HG02642 (cell line): ENCODE data around the gene NPFFR1.

Experiments
- ATAC-seq: cut with Tn5 transposase; IDR thresholded peaks from one replicate; pipeline ENCODE4 v1.9.1; 2021; ENCODE audit warnings: mild to moderate bottlenecking; ENCODE audit not compliant: unreplicated experiment, poor library complexity

Gene NPFFR1

DNA sequence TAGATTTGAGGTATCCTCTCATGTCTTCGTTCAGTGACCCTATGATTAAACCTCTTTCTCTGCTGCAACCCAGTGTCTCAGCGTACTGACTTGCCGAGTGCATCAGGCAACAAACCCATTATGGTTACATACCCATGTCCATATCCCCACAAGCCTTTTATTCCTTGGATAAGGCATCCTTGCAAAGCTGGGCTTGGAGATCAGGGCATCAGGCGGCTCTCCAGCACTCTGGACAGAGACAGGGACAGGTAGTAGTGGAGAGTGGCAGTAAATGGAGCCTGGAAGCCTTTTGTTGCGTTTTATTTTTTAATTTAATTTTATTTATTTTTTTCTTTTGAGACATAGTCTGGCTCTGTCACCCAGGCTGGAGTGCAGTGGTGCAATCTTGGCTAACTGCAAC, 32.0 kb upstream of the NPFFR1 start:
- no peak for ATAC-seq

DNA sequence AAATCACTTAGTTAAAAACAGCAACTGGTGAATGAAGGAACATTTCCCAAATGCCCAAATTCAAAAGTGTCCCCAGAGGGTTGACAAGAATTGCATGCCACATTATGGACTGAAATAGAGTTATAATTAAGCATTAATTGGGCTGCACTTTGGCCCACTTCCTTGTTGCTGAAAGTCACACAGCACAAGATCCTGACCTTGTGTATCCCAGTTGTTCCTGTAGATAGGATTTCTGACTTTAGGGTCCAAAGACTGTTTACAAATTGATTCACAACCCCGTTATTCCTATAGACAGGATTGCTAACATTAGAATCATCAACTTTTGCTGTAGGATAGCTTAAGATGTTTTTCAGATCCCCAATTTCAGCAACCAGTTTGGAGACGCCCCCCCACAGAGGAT, 31.5 kb upstream of the NPFFR1 start:
- ATAC-seq: no peak

DNA sequence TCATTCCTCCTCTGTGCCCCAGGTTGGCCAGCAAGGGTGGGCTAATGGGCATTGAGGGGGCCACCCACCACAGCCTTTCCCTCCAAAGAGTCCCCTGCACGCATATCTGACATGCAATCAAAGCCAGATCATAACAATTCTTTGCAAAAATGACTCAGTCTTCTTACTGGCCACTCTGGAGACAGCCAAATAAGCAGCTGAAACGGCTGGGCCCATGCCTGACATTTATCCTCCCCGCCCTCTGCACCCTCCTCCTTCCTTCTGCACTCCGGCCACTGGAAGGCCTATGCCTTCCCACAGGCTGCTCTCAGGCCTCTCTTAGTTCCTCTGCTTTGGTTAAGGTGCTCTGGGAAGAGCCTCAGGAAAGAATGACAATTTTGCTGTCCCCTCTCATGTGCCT, 29.2 kb upstream of the NPFFR1 start:
- no peak for ATAC-seq

DNA sequence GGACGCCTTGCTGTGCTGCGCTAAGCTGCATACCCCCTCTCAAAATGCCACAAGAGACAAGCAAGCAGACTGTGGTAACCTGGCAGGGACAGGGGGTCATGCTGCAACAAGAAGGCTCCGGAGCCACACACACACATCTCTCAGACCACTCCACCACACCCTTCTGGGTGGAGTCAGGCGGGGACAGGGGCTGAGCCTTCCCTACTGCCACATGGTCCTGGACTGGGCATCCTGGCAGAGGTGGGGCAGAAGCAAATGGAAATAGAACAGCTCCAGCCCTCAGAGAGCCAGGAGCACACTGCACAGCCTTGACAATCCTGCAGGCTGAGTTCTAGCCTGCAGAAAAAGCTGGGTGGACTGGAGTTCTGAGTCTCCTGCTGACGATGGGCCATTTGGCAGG, 28.4 kb upstream of the NPFFR1 start:
- ATAC-seq: no peak

DNA sequence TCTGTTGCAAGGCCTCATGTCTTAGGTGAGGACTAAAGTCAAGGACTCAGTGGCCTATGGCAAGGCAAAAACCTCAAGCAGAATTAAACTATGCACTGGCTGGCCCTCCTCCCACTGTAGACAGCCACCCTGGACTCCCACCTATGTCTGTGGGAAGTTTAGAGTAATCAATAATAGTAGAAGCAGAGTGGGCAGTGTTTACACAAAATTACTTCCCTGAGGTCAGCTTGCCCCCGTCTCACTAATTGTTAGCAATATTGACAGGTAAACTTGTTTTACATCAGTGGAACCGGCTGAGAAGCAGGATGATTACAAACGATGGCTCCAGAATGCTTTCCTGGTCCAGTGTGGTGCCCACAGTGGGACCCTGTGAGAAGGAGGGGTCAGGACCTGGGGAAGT, 27.9 kb upstream of the NPFFR1 start:
- ATAC-seq: no peak

DNA sequence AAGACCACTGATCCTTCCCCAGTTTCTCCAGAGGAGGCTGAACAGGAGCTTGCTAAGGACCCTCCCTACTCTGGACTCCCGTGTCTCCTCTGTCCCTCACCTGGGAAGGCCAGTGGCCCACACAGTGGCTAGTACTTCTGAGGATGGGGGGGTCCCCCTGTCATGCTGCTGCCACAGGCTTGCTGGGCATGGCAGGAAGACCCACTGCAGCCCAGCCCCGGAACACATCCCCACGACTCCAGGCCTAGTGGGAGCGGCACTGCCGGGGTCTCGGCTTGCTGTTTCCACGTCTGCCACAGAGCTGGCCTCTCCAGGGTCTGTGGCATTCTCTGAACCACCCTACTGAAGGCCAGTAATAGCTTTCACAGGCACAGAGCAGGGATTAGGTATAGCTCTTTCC, 25.9 kb upstream of the NPFFR1 start:
- no peak for ATAC-seq

DNA sequence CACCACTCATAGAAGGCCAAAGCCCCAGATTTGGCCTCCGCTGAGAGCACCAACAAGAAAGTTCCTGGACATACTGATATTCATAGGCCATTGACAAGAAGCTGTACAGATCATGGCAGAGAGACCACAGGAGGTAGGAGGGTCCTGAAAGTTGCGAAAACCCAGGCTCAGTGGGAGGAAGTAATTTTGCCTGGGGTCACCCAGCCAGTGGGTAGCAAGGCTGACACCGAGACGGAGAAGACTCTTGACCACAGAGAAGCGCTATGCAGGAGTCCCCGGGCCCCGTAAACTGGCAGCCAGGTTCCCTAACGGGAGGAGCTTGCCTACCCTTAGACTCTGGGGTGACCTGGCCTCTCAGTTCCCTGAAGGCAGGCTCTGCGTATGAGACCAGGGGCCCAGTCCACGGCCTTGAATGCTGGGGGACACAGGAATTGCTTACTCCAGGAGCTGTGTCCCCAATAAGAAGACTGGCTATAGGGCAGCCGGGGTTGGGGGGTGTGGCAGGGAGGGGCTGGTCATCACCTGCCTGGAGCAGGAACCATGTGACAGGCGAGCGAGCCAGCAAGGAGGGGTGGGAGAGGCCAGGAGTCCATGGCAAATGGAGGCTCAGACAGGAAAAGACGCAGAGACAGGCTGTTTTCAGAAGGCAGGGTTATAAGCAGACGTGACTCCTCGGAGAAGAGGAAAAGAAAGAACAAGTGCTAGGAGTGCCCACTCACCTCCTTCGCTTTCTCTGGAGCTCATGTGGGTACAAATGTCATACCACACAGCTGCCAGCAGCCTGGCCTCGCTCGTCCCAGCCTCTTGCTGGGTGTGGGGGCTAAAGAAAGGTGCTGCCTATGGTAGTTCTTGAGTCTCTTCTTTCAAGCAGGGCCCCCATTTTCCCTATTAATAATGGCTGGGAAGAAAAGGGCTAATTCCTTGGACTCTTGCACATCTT, 24.6 kb upstream of the NPFFR1 start:
- no peak for ATAC-seq

DNA sequence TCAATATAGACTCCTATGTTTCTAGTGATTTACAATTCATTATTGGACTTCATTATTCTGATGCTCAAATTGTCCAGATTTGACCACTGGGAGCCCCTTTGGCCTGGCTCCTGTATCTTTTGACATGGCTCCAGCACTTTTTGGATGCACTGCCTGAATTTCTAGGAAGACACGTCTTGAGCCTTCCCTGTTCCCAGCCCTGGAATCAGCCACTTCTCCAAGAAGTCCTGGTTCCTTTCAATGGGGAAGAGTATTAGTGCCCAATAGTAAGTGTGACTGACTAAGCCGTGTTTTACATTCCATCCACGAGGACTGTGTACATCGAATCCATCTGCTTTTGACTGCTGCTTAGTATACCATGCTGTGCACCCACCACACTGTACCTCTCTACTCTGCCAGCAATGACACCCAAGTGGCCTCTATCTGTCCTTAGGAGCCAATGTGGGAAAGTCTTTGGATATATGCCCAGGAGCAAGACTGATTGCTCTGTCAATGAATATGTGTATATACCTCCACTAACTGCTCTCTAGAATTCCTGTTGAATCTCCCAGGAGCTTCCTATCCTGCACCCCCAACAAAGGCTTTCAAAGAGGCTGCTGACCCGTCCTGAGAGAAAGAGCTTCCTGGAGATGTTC, 23.2 kb upstream of the NPFFR1 start:
- no peak for ATAC-seq

DNA sequence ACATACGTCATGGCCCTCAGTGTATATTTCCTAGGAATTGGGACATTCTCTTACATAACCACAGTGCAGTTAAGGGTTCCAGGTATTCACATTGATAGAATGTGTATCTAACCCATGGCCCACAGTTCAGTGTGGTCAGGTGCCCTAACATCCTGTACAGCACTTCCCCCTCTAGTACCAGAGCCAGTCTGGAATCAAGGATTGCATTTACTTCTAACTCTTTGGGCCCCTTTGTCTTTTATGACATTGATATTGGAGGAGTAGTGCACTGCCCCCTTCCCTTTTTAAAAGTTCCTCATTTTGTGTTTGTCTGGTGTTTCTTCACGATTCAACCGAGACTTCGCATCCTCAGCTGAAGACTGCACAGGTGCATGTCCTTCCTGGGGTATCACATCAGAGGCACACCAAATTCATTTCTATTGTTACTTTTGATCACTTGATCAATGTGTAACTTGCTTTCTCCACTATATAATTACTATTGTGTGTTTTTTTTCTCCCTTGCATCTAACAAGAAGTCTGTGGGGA, 22.4 kb upstream of the NPFFR1 start:
- no peak for ATAC-seq

DNA sequence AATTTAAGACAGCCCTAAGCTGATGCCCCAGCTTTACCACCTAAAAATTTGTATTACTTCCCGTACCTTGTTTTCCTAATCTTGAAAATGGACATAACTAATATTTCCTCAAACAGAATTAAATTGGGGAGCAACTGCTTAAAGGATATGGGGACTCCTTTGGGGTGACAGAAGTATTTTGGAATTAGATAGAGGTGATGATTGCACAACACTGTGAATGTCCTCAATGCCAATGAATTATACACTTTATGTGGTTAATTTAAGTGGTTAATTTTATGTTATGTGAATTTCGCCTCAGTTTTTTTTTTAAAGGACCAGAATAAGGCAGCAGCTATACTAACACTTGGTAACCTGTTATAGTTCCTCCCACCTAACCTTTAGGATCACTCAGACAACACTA, 19.9 kb upstream of the NPFFR1 start:
- no peak for ATAC-seq

DNA sequence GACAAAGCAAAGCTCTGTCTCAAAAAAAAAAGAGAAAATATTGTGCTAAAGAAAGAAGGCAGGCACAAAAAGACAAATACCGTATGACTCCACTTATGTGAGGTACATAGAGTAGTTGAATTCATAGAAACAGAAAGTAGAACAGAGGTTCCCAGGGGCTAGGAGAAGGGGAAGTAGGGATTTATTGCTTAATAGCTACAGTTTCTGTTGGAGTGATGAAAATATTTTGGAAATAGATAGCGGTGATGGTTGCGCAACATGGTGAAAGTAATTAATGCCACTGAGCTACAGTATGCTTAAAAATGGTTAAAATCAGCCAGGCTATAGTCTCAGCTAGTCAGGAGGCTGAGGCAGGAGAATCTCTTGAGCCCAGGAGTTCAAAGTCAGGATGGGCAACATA, 18.5 kb upstream of the NPFFR1 start:
- no peak for ATAC-seq

DNA sequence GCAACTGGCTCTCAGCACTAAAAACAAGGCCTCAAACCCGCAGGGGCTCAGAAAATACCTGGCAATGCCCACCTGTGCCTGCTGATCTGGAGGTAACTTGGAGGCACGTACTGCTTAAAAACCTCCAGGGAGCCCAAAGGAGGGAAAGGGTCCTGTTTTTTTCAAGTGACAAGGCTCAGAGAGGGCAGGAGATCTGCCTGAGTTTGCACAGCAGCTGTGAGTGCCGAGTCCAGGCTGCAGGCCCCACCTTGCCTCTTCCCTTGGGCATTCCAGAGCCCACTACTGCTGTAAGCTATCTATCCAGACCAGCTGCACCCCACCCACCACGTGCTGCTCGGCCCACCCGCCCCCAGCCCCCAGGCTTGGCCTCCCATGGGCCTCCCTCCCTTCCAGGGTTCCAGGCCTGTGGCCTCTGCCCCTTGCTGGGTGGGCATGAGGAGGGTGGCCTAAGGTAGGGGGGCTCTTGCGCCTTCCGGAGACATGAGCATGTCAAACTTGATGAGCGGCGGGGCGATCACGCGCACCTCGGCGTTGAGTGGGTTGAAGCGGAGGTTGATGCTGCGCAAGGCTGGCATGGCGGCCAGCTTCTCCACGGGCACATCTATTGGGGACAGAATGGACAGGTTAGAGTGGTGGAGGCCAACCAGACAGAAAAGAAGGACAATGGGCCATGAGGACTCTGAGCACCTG, 17.2 kb upstream of the NPFFR1 start:
- no peak for ATAC-seq

DNA sequence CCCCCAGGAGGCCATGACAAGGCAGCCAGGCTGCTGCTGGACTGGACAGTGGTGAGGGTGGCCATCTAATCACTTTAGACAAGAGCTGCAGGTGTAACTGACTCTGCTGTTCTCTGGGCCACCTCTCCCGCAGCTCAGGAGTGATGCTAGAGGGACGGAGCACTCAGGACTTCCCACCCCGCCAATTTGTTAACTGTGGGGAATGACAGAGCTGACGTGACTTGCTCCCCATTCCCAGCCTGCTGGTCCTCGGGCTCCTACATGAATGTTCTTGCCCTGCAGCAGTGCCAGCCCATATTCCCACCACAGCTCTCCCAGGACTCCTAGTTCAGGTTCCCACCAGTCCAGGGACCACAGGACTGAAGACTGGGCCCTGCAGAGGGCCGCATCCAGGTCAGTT, 16.7 kb upstream of the NPFFR1 start:
- ATAC-seq: no peak

DNA sequence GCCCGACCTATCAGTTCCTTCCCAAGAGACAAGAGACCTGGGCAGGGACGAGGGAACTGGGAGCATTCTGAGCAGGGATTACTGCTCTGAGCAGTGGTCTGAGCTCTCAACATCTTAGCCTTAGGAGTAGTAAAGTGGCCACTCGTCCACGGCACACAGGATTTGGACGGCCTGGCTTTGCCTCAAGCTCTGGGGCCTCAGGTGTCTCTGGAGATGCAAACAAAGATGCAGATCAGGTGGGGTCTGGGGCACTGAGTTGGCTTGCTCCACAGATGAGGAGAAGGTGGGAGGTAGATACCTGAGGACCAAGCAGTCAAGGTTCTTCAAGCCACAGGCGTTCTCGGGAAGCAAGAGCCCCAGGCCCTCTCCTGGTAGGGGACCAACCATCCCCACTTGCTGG, 16.1 kb upstream of the NPFFR1 start:
- ATAC-seq: no peak

DNA sequence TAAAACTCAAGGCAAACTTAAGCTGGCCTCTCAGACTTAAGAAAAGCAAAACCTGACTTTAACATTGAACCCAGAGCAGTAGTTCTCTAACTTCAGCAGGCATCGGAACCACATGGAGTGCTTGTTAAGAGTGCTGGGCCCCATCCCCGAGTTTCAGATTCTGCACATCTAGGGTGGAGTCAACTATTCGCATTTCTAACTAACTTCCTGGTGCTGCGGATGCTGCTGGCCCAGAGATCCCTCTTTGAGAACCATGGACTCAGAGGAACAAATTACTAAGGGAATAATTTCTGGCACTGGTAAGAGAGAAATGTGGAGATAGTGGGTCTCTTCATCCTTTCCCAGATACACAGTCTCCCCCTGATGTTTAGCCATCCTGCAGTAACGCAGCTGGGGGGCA, 14.6 kb upstream of the NPFFR1 start:
- no peak for ATAC-seq

DNA sequence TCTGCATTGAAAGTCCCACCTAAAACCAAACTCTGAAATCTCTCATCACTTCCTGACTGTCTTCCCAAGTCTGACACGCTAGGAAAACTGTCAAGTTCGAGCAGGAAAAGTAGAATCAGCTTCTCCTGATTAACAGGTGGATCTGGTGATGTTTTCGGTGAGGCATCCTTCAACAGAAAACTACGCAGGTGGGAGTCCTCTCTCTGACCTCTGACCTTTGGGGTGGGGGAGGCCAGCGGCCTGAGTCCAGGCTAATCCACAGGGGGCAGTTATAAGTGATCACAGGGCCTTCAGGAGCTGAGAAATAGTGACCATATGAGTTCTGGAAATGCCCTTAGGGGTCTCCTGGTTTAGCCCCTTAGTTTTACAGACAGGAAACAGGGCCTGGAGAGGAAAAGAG, 13.4 kb upstream of the NPFFR1 start:
- no peak for ATAC-seq

DNA sequence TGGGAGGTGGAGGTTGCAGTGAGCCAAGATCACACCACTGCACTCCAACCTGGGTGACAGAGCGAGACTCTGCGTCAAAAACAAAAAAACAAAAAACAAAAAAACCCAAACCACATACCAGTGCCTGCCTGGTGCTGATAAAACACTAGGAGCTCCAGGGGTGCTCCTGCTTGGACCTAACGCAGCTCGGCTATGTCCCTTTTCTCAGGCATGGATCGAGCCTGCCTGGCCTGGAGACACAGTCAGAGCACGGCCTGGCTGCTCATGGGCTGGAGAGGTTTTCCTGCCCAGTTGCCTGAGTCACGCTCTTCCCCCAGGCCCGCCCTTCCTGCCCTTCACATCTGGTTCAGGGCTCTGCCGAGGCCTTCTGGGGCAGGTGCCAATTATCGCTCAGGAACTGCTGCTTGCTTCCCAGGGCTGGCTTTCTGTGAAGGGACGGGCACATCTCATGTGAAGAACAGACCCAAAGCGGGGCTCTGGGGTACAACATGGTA, 12.6 kb upstream of the NPFFR1 start:
- no peak for ATAC-seq

DNA sequence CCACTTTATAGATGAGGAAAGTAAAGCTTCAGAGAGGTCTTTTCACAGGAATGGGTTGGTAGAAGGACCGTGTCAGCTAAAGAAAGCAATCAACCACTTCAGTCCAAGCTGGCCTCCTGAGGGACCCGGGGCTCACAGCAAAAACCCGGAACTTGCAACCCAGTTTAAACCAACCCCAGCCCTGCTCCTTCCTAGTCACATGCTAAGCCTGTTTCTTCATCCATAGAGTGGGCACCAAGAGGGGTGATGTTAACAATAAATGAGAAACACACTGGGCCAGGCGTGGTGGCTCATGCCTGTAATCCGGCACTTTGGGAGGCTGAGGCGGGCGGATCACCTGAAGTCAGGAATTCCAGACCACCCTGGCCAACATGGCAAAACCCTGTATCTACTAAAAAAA, 12.1 kb upstream of the NPFFR1 start:
- ATAC-seq: no peak

DNA sequence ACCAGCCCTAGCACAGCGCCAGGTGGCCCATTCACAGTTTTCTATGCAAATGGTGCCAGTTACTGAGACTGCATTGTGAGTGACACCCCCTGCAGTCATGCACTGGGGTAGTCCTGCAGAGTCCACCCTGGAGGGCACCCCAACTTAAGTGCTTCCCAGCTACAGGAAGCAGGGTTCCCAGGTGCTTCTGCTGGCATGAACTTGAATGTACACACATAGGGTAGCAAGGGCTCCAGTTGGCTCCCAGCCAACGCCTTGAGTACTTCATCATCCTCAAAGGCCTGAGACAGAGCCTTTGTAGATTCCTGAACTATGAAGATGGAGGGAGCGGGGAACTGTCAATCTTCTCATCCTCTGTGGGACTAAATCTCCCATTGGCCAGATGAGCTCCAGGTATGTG, 11.5 kb upstream of the NPFFR1 start:
- ATAC-seq: no peak

DNA sequence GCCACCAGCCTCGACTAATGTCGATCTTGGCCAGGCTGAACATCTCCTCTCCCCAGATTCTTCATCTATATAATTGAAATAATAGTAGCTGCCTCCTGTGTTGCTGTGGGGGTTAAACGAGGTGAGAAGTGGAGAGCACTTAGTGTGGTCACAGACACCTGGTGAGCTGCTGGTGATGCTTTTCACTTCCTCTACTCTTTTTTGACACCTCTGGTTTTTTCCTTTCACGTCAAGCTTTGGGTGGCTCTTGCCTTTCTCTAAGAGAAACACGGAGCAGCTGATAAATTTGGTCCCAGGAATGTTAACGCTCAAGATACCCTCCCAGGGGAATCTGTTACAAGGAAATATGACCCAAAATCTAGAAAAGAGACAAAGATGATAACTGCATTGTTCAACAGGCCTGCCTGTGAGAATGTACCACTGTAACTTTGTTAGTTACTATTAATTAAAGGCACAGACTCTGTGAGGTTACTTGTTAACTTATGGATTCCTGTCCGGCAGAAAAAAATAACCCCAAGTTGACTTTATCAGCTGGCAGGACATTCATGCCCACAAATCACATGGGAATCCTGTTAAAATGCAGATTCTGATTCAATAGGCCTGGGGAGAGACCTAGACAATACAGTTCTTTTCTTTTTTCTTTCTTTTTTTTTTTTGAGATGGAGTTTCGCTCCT, 9.5 kb upstream of the NPFFR1 start:
- peak; percentile 80 for ATAC-seq
